ENCODE measurements around the gene MCM5. TPM values are rescaled to one million over a fixed set of nuclear protein-coding genes. Genes with fewer than 3 reads are reported as not detected.

The MCM5 gene
- total RNA-seq, 1 experiment from 2014 or later, result 194 TPM

DNA sequence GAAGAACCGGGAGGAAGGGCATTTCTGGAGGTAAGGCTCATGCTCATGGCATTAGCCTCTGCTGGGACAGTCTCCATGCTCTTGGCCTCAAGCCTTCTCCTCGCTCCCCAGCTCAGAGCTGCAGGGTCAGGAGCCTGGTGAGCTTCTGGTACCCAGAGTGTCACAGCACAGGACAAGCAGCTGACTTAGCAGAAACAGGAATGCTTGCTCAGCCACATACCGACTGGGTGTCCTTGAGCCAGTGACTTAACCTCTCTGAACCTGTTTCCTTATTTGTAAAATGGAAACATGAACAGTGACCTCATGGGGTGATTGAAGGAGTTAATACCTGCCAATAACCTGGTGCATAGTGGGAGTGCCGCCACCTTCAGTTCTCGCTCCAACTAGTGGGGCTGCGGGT is 72.5 kb downstream of the MCM5 start:
- peaks cover 0 to 22% of the 10 kb centered on the region in 2 experiments; a peak in 2 of 4 replicates for H3K4me1 ChIP-seq (ENCODE audit: control insufficient read depth in 1 of 2, insufficient read depth in 2 of 2, low read length in 2 of 2)
- ATAC-seq (no peak), DNase-seq (ENCODE audit: low read depth, low spot score) (no peak)
- H3K9me3 ChIP-seq (ENCODE audit: control insufficient read depth in 1 of 2, insufficient read depth in 1 of 2, low read depth in 1 of 2, low read length in 2 of 2), result no peaks in the 10 kb centered on the region
- H2AFZ ChIP-seq (ENCODE audit: low read depth, low read length, poor library complexity, severe bottlenecking), result no peak overlapping the region
- CTCF ChIA-PET, result no interaction called here
- H3K9ac ChIP-seq (ENCODE audit: low read length), result no peak overlapping the region
- H3K4me2 ChIP-seq (ENCODE audit: low read length), result no peak overlapping the region
- intact Hi-C loops (cut with micrococcal nuclease), result no loop called here
- POLR2A ChIA-PET, result no interaction called here
- no peak overlapping the region for H3K27ac ChIP-seq (ENCODE audit: low read depth, low read length)
- H3K79me2 ChIP-seq (ENCODE audit: insufficient read depth, low read length), result no peaks in the 10 kb centered on the region
- no peaks in the 10 kb centered on the region for H3K9me2 ChIP-seq (ENCODE audit: insufficient read depth)
- no peak overlapping the region for H3K4me3 ChIP-seq (replicated peaks in 1 of 2; ENCODE audit: low read depth in 1 of 2, low read length in 2 of 2)
- H3K36me3 ChIP-seq (ENCODE audit: control insufficient read depth in 1 of 2, insufficient read depth in 2 of 2, low read length in 2 of 2), result no peaks in the 10 kb centered on the region
- no peaks in the 10 kb centered on the region for H3K27me3 ChIP-seq (ENCODE audit: insufficient read depth, low read length)
- TF ChIP-seq EGR1 (IDR thresholded peaks at IDR 0.05; ENCODE audit: low read depth) (no peak), EZH2phosphoT487 (IDR thresholded peaks at IDR 0.05; ENCODE audit: borderline replicate concordance) (no peak), SP1 (IDR thresholded peaks at IDR 0.05; ENCODE audit: low read depth) (no peak), FOSL1 (IDR thresholded peaks at IDR 0.05; ENCODE audit: low read depth) (no peak), POLR2AphosphoS5 (IDR thresholded peaks at IDR 0.05; ENCODE audit: low read depth, low read length) (no peak), CBX3 (IDR thresholded peaks at IDR 0.05; ENCODE audit: low read depth) (no peak), CTCF (IDR thresholded peaks at IDR 0.05 in 2 of 3, conservative IDR thresholded peaks at IDR 0.05 in 1 of 3; ENCODE audit: borderline replicate concordance in 1 of 3, insufficient read depth in 1 of 3, low read depth in 2 of 3, low read length in 2 of 3) (no peak), SRF (IDR thresholded peaks at IDR 0.05; ENCODE audit: low read depth) (no peak), ELF1 (IDR thresholded peaks at IDR 0.05; ENCODE audit: borderline replicate concordance, low read depth) (no peak), TCF7L2 (IDR thresholded peaks at IDR 0.05; ENCODE audit: borderline replicate concordance, extremely low read depth, insufficient read depth, insufficient read length) (no peak), JUND (IDR thresholded peaks at IDR 0.05) (no peak), ZFX (IDR thresholded peaks at IDR 0.05) (no peak), CEBPB (IDR thresholded peaks at IDR 0.05; ENCODE audit: low read depth) (no peak), SIN3A (IDR thresholded peaks at IDR 0.05; ENCODE audit: low read depth) (no peak), ZNF274 (IDR thresholded peaks at IDR 0.05; ENCODE audit: low read depth, low read length) (no peak), RAD21 (IDR thresholded peaks at IDR 0.05; ENCODE audit: low read depth) (no peak), REST (IDR thresholded peaks at IDR 0.05; ENCODE audit: low read depth) (no peak), MAX (IDR thresholded peaks at IDR 0.05) (no peak)
- TF ChIP-seq, protein P1, sequence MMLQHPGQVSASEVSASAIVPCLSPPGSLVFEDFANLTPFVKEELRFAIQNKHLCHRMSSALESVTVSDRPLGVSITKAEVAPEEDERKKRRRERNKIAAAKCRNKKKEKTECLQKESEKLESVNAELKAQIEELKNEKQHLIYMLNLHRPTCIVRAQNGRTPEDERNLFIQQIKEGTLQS (IDR thresholded peaks at IDR 0.05), result no peak
- TF ChIP-seq, protein P2, sequence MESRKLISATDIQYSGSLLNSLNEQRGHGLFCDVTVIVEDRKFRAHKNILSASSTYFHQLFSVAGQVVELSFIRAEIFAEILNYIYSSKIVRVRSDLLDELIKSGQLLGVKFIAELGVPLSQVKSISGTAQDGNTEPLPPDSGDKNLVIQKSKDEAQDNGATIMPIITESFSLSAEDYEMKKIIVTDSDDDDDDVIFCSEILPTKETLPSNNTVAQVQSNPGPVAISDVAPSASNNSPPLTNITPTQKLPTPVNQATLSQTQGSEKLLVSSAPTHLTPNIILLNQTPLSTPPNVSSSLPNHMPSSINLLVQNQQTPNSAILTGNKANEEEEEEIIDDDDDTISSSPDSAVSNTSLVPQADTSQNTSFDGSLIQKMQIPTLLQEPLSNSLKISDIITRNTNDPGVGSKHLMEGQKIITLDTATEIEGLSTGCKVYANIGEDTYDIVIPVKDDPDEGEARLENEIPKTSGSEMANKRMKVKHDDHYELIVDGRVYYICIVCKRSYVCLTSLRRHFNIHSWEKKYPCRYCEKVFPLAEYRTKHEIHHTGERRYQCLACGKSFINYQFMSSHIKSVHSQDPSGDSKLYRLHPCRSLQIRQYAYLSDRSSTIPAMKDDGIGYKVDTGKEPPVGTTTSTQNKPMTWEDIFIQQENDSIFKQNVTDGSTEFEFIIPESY (IDR thresholded peaks at IDR 0.05; ENCODE audit: extremely low read depth, insufficient replicate concordance, low read length), result no peak
- no peaks in the 10 kb centered on the region for H4K20me1 ChIP-seq (ENCODE audit: insufficient read depth)
- no TSS peak for BruUV-seq (replicated peaks)
- RAD21 ChIA-PET (ENCODE audit: low non-redundant PET in 1 of 2, low total read pairs in 2 of 2, uncharacterized antibody in 2 of 2, unreplicated experiment in 2 of 2), result no interaction called here

Measured in HCT116 (cell line).